Adrenal gland (tissue), 5 donors: ENCODE measurements around the gene FNIP2.

ENCODE experiments used
- POLR2A ChIP-seq, 2 donors: fragments of 450-650 bp; IDR thresholded peaks; one replicate each; pipeline ENCODE4 v1.6.1; 2017; ENCODE audit warnings: antibody characterized with exemption in 2 of 2, mild to moderate bottlenecking in 2 of 2, moderate library complexity in 1 of 2
- TF ChIP-seq, protein P1 (sequence below), 6 experiments: fragments of 450-650 bp in 4 of 6; fragments of 200-600 bp in 2 of 6; sonication (generic) in 1 of 6; IDR thresholded peaks; 1 replicate in 5 of 6; 2 replicates in 1 of 6; pipeline versions ENCODE4 v1.5.1 to v1.8.0; 2016 to 2021; ENCODE audit warnings: antibody characterized with exemption in 6 of 6, mild to moderate bottlenecking in 2 of 6, moderate library complexity in 1 of 6
- donor health status: DM: no; HTN: no; CAD: no.

DNA sequence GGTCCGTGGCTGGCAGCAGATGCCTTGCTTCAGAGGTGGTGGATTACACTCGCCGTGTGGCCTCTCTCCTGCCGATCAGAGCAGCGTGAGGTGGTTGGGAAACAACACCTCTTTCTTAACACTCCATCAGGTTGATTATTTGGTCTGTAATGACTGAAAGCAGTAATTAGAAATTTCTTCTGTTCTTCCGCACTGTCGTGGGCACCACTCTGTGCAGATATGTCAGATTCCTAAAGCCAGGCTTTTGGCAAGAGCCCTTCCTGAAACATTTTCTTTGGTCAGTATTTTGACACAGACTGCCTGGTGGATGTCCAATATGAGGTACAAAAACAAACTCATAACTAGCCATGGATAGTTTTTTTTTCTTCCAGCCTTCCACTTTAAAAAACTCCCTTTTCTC lies 100.9 kb downstream of the FNIP2 start:
- TF ChIP-seq, protein P1, sequence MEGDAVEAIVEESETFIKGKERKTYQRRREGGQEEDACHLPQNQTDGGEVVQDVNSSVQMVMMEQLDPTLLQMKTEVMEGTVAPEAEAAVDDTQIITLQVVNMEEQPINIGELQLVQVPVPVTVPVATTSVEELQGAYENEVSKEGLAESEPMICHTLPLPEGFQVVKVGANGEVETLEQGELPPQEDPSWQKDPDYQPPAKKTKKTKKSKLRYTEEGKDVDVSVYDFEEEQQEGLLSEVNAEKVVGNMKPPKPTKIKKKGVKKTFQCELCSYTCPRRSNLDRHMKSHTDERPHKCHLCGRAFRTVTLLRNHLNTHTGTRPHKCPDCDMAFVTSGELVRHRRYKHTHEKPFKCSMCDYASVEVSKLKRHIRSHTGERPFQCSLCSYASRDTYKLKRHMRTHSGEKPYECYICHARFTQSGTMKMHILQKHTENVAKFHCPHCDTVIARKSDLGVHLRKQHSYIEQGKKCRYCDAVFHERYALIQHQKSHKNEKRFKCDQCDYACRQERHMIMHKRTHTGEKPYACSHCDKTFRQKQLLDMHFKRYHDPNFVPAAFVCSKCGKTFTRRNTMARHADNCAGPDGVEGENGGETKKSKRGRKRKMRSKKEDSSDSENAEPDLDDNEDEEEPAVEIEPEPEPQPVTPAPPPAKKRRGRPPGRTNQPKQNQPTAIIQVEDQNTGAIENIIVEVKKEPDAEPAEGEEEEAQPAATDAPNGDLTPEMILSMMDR (IDR thresholded peaks at IDR 0.05): no peak
- TF ChIP-seq POLR2A (IDR thresholded peaks at IDR 0.05): no peak
